NCI-H2171 (cell line): ENCODE data around the gene FAM227B.
"Not testable (repeated sequence)": the region's sequence is repeated elsewhere in the genome, so short reads cannot be mapped to it uniquely, and the experiment has no call there.

Experiments used
- DNase-seq: peaks from one replicate; lab custom pipeline; 2025; lab: John Stamatoyannopoulos, UW

Gene FAM227B

GRCh38 chr15:49610157-49610918 lies 10.3 kb downstream of the FAM227B start:
- no peak for DNase-seq

DNA sequence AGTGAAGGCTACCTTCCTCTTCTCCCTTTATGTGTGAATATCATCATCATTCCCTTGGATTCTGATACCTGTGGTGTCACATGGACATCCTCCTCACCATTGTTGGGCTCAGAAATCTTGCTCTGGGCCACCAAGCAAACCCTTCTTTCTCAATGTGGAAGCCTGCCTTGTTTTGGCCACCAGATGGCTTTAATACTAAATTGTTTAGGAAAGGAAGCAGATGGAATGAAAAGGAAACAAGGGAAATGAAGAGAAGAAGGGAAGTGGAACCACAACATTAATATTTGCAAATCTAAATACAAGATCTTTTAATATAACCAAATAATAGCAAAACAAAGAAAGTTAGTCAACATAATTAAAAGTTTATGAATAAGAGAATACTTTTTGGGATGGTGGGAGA lies 14.0 kb downstream of the FAM227B start:
- no peak for DNase-seq

DNA sequence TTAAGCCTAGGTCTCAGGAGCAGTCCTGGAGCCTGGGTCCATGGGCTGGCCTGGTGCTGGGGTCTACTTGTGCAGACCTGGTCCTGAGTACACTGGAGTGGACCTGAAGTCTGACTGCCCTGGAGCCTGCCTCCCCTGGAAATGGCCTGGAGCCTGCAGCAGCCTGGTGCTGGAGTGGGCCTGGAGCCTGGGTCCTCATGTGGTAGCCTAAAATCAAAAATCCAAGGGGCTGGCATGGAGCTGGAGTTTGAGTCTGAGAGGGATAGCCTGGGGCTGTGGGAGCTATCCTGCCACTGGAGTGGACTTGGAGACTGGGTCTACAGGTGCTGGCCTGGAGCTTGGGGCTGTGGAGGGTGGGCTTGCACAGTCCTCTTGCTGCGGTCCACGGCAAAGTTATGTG lies 15.0 kb downstream of the FAM227B start:
- no peak for DNase-seq

GRCh38 chr15:49604625-49605409 lies 15.8 kb downstream of the FAM227B start:
- no peak for DNase-seq

DNA sequence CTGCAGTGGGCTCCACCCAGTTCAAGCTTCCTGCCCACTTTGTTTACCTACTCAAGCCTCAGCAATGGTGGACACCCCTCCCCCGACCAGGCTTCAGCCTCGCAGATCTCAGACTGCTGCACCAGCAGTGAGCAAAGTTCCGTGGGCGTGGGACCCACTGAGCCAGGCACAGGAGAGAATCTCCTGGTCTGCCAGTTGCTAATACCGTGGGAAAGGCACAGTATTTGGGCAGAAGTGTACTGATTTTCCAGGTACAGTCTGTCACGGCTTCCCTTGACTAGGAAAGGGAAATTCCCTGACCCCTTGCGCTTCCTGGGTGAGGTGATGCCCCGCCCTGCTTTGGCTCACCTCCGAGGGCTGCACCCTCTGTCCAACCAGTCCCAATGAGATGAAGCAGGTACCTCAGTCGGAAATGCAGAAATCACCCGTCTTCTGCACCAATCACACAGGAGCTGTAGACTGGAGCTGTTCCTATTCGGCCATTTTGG lies 27.7 kb downstream of the FAM227B start:
- DNase-seq: not testable (repeated sequence)

GRCh38 chr15:49589030-49589429 lies 31.6 kb downstream of the FAM227B start:
- no peak for DNase-seq

DNA sequence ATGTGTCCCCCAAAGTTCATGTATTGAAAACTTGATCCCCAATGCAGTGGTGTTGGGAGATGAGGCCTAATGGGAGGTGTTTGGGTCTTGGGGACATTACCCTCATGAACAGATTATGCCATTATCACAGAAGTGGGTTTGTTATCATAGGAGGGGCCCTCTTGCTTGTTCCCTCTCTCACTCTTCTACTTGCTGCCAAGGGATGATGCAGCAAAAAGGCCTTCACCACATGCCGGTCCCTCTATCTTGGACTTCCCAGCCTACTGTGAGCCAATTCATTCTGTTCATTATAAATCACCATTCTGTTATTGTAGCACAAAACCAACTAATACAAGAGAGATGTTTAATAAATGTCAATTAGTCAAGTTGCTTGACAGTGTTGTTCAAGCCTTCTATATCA lies 47.2 kb downstream of the FAM227B start:
- no peak for DNase-seq

GRCh38 chr15:49570672-49571071 lies 49.9 kb downstream of the FAM227B start:
- no peak for DNase-seq

GRCh38 chr15:49570174-49570573 lies 50.4 kb downstream of the FAM227B start:
- no peak for DNase-seq

GRCh38 chr15:49560045-49560444 lies 60.6 kb downstream of the FAM227B start:
- no peak for DNase-seq

DNA sequence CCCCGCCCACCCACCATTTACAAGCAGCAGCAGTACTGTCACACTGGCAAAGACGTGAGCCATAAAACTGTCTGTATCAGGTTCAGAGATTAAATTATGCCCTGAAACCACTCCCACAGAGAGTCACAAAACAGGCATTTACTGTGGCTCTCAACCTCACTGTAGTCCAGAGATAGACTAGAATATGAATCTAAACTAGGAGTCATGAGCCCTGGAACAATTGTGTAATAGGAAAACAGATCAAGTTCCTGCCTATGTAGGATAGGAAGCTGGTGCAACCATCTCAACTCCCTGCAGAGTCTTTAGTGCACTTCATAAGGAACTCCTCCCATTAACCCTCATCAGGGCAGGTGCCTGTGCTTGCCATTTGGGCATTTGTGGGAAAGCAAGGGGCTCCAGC lies 61.7 kb downstream of the FAM227B start:
- no peak for DNase-seq

GRCh38 chr15:49556437-49556836 lies 64.2 kb downstream of the FAM227B start:
- no peak for DNase-seq

- DNase-seq: not testable (repeated sequence)
Measured at GRCh38 chr15:49550342-49550741, 70.3 kb downstream of the FAM227B start.

GRCh38 chr15:49538520-49538919 lies 82.1 kb downstream of the FAM227B start:
- DNase-seq: no peak

- DNase-seq: no peak
Measured at GRCh38 chr15:49530092-49530491, 90.5 kb downstream of the FAM227B start.

DNA sequence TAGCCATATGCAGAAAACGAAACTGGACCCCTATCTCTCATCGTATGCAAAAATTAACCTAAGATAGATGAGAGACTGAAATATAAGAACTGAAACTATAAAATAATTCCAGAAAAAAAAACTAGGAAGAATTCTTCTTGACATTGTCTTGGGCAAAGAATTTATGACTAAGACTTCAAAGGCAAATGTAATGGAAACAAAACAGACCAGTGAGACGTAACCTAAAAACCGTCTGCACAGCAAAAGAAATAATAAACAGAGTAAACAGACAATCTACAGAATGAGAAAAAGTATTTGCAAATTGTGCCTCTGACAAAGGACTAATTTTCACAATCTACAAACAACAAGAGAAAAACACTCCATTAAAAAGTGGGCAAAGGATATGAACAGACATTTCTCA lies 92.3 kb downstream of the FAM227B start:
- no peak for DNase-seq

GRCh38 chr15:49521802-49522201 lies 98.8 kb downstream of the FAM227B start:
- DNase-seq: no peak

DNA sequence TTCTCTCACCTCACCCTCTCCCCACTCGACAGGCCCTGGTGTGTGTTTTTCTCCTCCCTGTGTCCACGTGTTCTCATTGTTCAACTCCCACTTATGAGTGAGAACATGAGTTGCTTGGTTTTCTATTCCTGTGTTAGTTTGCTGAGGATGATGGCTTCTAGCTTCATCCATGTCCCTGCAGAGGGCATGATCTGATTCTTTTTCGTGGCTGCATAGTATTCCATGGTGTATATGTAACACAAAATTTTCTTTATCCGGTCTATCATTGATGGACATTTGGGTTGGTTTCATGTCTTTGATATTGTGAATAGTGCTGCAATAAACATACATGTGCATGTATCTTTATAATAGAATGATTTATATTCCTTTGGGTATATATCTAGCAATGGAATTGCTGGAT lies 107.9 kb downstream of the FAM227B start:
- not testable (repeated sequence) for DNase-seq

DNA sequence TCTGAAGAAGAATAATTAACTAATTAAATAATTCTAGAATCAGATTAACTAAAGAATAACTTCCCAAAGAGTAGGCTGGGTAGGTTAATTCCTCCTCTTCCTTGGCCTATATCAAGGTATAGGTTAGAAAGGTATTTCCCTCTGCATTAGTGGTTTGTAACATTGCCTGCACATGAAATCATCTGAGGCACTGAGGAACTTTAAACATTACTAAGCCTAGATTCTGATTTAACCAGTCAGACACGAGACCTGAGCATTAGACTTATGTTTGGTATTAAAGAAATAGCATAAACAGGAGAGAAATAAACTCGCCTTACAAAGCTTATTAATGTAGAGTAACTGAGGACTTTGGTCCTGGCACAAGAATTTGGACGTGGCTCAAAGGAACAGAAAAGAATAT lies 113.4 kb downstream of the FAM227B start:
- no peak for DNase-seq

- DNase-seq: no peak
Measured at GRCh38 chr15:49506341-49506740, 114.3 kb downstream of the FAM227B start.

DNA sequence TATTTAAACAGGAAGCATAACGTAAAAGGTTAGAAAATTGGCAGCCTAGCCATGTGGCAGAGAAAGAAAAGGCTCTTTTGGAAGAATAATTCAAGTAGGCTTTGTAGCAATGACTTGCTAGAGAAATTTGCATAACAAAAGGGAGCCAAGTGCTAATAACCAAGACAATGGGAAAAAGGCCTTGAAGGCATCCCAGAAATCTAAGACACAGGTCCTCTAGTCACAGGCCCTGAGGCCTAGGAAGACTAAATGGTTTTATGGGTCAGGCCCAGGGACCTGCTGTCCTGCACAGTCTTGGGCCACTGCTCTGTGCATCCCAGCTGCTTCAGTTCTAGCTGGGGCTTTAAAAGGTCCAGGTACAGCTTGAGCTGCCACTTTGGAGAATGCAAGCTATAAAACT lies 119.0 kb downstream of the FAM227B start:
- no peak for DNase-seq

- DNase-seq: no peak
Measured at GRCh38 chr15:49495993-49496753, 124.4 kb downstream of the FAM227B start.

DNA sequence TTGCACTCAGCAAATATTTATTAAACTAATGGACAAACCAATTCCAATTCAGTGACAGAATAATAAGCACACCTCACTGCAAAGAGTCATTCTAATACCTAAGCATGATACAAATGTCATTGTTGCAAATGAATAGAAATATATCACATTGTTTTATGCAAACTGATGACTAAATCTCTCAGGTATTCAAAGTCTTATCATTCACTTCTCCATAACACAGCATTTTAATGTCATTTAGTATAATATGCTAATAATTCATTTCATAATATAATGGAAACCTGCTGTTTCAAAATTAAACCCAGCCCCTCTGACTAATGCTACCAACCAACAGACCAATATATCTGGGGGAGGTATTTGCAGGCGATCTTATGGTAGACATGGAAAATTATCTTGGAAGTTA lies 125.8 kb downstream of the FAM227B start:
- no peak for DNase-seq
